HG02642 (cell line): ENCODE measurements around the gene NNMT.

Experiments
- ATAC-seq: cut with Tn5 transposase; IDR thresholded peaks from one replicate; pipeline ENCODE4 v1.9.1; 2021; ENCODE audit warnings: mild to moderate bottlenecking; ENCODE audit not compliant: unreplicated experiment, poor library complexity

The NNMT gene

DNA sequence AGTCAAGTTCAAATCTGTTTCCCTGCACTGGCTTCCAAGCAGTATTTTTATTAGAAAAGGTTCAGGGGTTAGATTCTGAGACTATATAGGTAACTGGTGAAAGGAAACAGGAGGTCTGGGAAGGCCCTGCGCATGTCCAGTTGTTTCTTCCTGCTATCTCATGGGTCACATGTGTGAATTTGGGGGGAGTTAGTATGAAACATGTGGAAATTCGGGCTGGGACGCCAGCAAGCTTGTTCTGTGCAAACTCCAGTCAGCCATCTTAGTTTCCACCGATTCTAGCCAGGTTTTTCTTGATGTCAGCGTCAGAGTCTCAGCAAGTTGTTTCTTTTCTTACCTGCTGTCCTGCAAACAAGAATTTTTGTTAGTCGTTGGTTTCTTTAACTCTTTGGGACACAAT, 46.8 kb downstream of the NNMT start:
- no peak for ATAC-seq

DNA sequence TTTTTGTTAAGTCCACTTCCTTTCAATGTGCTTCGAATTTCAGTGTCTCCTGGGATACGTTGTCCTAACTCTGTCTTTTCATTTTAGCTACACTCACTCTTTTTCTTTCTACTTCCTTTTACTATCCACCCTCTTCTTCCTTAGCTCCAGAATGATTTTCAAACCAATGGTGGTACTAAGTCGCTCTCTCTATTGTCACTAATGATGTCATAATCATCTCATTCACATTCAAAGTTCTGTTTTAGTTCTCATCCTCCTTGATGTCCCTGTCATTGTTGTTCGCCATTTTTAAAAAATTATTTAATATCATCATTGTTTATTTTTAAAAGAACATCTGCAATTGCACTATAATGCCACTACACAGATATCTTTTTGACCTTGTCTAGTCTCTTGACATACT, 47.3 kb downstream of the NNMT start:
- no peak for ATAC-seq

DNA sequence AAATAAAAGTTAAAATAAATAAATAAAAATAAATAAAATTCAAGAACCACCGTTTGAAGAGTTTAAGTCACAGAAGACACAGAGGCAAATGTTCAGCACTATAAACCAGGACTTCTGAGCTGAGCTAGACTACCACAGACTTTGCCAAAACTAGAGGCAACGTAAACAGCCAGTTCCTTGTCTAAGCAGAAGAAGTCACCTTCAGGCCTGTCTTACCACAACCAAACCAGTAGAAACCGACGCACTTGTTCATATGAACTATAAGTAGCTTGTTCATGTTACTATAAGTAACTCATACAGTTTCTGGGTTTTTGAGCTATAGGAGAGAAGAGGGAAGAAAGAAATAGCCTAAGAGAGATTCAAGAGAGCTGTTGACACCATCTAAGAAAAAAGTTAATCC, 48.3 kb downstream of the NNMT start:
- no peak for ATAC-seq

DNA sequence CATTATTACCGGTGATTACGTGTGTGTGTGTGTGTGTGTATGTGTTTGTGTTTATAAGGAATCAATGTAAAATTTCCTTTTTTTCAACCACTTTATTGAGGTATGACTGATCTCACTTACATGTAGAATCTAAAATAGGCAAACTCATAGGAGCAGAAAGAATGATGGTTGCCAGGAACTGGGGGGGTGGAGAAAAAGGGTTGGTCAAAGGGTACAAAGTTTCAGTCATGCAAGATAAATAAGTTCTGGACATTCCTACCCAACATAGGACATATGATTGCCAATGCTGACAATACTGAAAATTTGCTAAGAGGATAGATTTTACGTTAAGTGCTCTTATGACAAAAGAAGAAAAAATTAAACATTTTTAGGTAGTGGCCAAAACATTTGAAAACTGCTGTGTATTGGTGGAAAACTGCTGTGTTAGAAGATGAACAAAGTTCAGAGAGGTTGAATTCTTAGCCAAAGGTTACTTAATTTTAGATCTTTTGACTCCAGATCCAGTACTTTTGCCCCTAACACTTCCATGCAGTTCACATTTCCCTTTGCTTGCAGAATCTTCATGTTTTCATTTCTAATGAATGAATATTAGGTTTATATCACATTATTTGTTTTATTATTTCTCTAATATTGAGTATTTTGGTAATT, 49.5 kb downstream of the NNMT start:
- ATAC-seq = no peak

DNA sequence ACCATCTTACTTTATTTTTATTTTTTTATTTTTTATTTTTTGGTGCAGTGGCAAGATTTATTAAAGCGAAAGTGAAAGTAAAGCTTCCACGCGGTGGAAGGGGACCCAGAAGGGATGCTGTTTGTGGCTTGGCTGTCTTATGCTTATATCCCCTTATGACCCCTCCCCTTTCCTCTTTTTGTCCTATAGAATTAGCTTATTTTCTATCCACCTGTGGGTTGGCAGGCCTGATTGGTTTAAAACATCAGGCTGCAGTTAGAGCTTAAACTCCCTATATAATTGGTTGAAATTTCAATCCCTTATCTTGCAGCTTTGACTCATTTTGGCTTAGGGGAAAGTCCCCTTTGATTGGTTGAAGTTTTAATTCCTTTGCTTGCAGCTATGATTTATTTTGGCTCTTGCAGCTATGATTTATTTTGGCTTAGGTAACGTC, 50.5 kb downstream of the NNMT start:
- no peak for ATAC-seq

DNA sequence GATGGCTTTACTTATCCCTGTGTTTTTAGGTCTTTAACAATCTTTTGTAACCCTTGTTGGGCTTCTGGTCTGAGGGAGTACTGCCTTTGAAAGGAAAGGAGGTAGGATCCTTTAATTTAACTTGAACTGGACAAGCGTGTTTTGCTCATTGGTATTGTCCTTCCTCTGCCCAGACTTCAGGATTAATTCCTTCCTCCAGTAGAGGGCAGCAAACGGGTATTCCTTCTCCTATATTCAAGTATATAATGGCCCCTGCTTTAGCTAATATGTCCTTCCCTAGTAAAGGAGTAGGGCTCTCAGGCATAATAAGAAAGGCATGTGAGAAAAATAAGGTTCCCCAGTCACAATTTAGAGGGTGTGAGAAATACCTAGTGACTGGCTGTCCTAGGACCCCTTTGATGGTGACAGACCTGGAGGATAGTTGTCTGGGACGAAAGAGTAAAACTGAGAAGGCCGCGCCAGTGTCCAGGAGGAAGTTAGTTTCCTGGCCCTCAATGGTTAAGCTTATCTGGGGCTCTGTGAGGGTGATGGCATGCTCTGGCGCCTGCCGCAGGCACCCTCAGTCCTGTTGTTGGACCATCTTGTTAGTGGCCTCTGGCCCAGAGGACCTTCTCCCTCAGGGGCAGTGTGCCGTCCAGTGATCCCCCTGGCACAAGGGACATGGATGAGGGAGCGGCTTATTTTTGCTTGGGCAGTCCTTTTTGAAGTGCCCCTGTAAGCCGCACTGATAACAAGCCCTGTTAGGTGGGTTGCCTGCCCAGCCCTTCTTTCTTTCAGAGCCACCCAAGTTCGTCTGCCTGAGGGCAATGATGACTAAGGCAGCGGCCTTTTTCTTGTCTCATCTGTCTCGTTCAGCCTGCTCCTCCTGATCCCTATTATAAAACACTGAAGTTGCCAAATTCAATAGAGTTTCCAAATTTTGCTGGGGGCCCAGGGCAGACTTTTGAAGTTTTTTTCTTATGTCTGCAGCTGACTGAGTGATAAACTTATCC, 52.3 kb downstream of the NNMT start:
- no peak for ATAC-seq

DNA sequence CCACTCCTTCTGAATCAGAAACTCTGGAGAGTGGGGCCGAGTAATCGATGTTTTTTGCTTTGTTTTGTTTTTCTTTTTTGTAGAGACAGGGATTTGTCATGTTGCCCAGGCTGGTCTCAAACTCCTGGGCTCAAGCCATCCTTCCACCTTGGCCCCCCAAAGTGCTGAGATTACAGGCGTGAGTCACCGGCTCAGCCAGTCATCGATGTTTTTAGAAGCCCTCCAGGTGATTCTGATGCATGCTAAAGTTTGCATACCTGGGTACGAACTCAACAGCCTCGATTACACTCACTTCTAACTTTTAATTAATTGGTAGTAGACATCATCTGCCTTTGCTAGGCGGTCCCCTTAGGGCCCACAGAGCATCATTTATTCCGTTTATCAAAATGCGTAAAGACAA, 53.8 kb downstream of the NNMT start:
- ATAC-seq = no peak

DNA sequence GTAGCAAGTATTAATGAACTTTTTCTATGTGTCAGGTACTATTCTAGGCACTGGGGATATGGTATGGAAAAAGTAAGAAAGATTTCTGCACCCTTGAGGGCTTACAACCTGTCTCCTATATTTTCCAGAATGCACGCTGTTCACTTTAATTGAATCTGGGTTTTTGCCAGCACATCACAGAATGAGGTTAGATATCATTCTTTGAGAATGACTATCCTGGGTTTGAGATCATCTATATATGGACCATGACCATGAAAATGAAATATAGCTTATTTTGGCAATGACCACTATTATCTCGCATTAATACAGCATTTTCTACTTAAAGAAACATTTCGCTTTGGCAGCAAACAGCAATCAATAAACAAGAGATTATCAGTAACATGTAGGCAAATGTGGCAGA, 57.2 kb downstream of the NNMT start:
- no peak for ATAC-seq

DNA sequence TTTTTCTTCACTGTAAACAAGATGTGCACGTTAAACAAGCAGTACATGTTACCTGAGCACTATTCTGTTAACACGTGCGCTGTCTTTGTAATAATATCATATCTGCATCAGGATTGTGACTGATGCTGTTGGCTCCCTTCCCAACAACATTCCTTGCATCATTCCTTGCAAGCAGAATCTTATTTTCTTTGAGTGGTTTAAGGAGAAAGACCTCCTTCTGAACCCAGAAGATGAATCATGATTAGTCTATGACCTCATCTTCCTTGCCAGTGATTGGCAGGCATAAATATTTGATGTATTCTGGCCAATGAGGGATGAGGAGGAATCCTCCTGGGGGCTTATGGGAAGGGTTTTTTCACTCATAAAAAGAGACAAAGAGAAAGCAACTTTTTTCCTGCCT, 57.9 kb downstream of the NNMT start:
- no peak for ATAC-seq

DNA sequence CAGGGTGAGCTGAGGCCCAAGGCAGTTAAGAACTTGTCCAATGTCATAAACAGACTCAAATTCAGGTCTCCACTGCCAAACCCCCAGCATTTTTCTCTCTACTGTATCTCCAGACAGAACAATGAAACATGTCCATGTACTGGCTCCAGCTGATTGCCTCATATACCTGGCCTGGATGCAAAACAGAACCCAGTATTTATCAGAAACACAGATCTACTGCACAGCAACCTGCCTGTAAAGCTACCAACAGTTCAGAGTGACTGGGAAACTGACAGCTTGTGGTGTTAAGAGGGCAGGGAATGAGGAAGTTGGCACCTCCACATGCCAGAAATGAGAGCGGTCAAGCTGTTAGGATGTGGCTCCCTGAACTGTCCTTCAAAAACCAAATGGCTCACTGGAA, 62.5 kb downstream of the NNMT start:
- ATAC-seq = no peak

DNA sequence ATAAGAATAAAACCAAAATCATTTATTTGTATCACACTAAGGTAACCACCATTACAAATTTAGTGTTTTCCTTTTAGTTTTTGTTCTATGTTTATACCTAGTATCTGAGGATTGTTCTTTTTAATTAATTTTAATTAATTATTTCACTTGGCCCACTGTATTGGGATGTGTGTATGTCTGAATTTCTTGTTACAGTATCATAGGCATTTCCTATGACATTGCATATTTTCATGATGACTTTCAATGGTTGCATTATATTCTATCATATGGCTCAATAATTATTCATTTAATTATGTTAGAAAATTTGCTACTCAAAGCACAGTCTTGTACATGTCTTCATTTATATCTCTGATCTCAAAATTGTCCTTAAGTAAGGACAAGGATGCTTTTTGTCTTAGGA, 63.1 kb downstream of the NNMT start:
- no peak for ATAC-seq

DNA sequence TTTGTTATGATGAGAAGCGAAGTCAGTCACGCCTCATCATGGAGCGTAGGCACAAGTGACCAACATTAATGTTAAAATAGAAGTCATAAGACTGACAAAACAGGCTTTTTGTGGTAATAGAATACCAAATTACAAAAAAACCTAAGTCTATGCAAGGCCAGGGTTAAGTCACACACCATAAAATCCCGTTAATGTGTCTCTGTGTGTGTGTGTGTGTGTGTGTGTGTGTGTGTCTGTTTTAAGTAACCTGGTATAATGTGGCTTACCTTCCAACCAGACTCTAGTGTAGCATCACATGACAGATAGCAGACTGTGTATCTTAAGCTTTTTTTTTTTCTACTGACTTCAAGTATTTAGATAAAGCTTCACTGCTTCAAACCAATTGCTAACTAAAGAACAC, 66.1 kb downstream of the NNMT start:
- no peak for ATAC-seq

DNA sequence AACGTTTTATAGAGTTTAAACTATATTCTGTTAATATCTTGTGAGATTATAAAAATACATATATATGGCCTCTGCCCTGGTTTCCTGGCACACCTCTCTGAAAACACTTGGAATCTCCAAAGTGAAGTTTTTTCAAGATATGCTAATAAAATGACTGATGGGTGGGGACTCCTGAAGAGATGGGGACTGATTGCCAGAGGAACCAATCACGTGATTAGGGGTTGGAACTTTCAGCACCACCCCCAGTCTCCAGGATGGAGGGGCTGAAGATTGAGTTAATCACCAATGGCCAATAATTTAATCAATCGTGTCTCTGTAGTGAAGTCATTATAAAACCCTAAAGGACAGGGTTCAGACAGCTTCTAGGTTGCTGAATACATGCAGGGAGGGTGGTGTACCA, 66.8 kb downstream of the NNMT start:
- no peak for ATAC-seq
